Hippocampal formation (tissue), 2 donors: Measurements from ENCODE around the gene DDB1.

Experiments
- DNase-seq, 2 donors: peaks; one replicate each; lab custom pipeline; 2025; lab: John Stamatoyannopoulos, UW

Gene DDB1

GRCh38 chr11:61356706-61357105, 23.8 kb upstream of the DDB1 start:
- DNase-seq, result no peak

DNA sequence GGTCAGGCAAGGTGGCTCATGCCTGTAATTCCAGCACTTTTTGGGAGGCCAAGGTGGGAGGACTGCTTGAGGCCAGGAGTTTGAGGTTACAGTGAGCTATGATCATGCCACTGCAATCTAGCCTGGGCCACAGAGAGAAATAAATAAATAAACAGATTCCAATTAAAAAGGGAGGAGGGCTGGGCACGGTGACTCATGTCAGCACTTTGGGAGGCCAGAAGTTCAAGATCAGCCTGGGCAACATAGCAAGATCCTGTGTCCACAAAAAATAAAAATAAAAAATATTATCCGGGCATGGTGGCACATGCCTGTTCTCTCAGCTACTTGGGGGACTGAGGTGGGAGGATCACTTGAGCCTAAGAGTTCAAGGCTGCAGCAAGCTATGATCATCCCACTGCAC, 21.3 kb upstream of the DDB1 start:
- DNase-seq, result no peak

DNA sequence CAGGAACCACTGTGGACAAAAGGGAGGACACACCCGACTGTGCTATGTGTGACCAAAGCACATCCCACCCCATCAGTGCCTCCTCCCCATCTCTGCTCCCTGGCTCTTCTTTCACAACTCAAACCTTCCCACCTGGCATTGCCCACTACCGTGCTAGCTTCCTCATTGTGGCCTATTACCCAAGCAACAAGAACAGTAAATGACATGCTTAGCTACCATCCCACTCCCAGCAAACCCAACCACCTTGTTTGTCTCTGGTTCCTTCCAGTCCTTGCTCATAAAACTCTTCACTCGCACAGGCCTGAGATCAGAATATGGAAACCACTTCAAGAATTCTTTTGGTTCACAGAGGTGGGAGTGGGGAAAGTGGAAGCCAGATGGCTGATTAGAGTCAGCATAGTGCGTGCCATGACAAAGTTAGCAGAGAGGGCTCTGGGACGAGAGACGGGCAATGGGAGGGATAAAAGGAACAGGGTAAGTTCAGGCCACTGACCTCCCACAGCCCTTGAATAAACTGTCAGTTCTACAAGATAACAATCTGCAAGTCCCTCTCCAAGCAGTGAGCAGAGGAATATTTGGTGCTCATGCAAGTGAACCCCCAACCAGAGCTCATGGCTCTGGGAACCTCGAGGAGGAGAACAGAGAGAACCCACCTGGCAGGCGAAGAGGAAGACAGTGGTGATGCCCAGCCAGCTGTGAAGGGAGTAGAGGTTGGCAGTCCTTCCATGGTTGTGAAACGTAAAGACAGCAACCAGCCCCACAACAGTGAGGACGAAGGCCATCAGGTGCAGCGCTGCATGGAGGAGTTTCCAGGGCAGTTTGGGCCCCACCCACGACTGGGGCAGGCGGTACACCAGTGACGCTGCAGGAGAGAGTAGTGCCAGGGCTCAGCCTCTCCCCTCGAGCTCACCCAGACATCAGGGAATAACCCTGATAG, 20.5 kb upstream of the DDB1 start:
- no peak for DNase-seq

DNA sequence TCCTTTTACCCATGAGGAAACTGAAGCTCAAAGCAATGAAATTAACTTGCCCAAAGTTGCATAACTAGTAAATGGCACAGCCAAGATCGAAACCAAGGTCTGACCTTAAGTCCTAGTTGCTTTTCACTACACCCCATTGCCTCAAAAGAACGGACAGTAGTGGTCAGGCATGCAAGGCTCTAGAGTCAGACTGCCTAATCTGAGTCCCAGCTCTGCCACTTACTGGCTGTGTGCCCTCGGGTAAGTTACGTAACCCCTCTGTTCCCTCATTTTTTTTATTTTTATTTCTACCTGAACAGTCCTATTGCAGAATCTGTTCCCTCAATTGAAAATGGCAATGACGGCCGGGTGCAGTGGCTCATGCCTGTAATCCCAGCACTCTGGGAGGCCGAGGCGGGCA, 19.1 kb upstream of the DDB1 start:
- DNase-seq, result no peak

DNA sequence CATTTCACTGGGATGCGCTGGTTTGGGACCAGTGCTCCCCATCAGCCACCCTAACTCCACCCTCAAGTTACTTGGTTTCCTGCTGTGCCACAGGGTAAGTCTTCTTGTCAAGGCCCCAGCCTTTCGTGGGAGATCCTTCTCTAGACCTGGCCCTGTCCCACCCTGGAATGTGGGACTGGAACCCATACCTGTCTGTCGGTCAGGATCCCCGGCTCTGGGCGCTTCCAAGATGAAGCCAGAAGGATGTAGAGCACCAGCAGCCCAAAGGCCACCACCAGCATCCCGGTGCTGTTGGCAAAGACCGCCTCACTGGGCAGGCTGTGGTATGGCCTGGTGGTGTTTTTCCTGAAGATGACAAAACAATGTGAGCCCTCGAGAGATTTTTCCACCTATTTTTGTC, 17.9 kb upstream of the DDB1 start:
- no peak for DNase-seq

GRCh38 chr11:61350336-61350735, 17.4 kb upstream of the DDB1 start:
- no peak for DNase-seq

- DNase-seq, result no peak
These were observed 17.0 kb upstream of the DDB1 start for GRCh38 chr11:61349916-61350315.

DNA sequence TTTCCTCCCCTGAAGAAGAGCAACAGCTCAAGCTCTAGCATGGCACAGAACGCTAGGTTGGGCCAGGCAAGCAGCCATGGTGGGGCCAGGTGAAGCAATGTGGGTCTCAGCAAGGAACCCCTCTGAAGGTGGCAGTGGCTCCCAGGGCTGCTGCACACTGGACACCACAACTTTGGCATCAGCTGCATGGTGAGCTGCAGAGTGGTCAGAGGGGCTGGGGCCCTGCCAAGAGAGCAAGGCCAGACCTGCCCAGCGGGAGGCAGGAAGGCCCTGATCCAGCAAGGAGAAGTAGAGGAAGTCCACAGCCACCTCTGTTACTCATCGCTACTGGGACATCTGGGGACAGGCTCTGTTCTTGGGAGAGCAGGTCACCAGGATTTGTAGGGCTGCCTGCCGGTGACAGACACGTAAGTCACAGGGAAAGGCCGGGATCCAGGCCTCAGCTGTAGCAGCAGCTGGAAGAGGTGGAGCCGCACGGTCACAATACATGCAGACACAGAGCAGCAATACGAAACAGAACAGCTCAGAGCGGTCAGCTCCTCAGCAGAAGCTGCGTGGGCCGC, 16.4 kb upstream of the DDB1 start:
- DNase-seq, result no peak

DNA sequence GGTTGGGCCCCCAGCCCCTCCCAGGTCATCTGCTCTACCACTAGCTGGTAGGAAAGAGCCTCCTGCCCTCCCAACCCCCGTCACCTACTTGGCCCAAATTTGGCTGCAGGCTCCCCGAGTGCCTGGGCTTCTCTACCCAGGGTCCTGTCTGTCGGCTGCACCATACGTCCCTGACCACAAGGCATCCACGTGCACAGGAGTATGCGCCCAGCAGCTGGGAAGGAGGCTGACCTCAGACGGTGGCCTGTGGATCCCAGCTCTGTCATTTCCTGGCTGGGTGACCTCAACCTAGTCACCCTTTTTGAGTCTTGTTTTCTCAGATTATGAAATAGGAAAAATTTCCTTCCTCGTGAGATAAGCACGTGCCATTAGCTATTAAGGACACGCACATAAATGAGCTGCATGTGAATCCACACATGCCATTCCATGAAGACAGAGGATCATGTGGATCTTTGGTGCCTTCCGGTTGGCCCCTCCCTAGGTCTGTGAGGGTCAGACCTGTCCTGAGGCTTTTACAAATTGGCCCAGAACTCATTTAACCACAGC, 15.1 kb upstream of the DDB1 start:
- DNase-seq, result no peak

DNA sequence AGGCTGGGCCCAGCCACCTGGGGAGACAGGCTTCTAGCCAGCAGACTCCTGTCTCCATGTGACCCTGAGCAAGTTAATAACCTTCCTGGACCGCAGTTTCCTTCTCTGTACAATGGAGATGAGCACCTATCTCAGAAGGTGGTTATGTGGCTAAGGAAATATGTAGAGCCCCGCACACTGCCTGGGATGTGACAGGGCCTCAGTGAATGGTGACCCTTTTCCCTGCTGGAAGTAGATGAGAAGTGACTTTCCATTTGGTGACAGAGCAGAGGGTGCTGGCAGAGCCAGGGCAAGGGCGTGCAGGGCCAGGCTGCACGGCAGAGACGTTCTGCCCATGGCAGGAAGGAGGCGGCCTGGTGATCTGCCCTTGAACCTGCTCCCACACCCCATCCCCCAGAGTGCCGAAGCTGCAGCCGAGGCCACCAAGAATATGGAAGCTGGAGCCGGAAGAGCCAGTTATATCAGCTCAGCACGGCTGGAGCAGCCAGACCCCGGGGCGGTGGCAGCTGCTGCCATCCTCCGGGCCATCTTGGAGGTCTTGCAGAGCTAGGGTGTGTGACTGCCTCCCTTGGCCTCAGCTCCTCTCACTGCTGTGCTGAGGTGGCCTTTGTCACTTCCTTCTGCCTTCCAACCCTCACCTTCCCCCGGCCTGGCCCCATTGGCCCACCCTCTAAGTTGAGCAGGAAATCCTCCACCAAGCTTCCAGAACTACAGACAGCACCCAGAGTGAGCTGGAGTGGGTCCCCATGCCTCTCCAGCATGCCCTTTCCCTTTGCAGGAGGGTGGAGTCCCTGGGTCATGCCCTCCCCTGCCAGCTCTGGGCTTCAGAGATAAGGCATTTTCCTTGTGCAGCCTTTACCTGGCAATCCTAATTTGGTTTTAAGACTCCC, 13.3 kb upstream of the DDB1 start:
- DNase-seq, result no peak

DNA sequence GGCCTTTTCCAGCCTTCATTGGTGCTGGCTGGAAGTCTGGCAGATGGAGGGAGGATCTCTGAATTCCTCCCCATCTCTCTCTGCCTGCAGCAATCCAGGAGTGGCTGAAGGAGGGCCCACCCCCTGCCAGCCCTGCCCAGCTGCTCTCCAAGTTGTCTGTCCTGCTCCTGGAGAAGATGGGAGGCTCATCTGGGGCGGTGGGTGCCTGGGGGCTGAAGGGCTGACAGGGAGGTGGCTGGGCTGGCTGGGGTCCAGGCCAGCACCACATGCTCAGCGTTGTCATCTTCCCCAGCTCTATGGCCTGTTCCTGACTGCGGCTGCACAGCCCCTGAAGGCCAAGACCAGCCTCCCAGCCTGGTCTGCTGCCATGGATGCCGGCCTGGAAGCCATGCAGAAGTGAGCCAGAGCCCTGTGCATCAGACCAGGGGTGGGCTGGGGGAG, 12.3 kb upstream of the DDB1 start:
- DNase-seq, result no peak

GRCh38 chr11:61343792-61344745, 11.2 kb upstream of the DDB1 start:
- no peak for DNase-seq

- DNase-seq, result no peak
These were observed 9.4 kb upstream of the DDB1 start for GRCh38 chr11:61342207-61342803.

GRCh38 chr11:61341706-61342105, 8.8 kb upstream of the DDB1 start:
- no peak for DNase-seq

DNA sequence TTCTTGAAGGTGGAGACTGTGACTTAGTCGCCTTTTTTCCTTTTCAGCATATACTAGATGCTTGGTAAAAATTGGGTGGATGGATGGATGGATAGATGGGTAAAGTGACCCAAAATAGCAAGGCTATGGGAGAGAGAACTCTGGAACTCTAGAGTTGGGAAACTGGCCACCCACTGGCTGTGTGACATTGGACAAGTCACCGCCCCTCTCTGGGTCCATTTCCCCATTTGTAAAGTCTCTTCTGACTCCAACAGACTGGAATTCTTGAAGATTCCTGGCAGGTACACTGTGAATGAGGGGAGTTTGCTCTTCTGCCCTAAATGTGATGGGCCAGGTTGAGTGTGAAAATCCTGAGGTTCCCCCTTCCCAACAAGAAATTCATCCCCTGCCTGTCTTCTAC, 8.1 kb upstream of the DDB1 start:
- DNase-seq, result no peak

DNA sequence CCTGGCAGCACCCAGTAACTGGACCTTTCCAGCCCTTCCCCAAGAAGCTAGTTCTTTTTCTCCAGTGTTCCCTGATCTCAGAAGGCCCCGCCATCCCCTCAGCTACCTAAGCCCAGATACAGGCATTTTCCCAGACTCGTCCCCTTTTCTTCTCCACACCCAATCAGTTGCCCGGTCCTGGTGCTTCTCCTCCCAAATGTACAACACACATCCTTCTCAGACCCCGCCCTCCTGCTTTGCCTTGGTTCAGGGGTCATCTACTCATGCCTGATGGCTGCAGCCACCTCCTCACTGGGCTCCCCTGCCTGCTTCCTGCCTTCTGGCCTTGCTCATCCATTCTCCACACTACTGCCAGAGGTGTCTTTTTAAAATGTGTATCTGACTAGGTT, 6.6 kb upstream of the DDB1 start:
- no peak for DNase-seq

DNA sequence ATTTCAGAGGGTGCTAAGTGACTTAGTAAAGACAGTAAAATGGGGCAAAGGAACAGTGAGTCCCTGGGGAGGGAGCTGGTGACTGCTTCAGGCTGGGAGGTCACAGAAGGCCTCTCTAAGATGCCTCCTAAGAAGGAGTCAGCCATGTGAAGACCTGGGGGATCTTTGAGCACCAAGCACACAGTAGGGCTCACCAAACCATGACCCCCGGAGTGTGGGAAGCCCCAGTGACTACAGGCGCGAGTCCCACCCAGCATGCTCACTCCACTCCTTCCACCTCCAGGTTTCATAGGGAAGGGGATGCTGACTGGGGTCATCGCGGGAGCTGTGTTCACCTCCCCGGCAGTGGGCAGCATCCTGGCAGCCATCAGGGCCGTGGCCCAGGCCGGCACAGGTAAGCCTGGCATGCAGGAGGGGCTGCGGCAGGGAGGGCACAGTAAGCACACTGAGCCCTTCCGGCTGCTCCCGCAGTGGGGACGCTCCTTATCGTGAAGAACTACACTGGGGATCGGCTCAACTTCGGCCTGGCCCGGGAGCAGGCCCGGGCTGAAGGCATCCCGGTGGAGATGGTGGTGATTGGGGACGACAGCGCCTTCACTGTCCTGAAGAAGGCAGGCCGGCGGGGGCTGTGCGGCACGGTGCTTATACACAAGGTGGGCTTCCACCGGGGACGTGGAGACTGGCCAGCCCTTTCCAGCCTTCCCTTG, 6.0 kb upstream of the DDB1 start:
- no peak for DNase-seq

DNA sequence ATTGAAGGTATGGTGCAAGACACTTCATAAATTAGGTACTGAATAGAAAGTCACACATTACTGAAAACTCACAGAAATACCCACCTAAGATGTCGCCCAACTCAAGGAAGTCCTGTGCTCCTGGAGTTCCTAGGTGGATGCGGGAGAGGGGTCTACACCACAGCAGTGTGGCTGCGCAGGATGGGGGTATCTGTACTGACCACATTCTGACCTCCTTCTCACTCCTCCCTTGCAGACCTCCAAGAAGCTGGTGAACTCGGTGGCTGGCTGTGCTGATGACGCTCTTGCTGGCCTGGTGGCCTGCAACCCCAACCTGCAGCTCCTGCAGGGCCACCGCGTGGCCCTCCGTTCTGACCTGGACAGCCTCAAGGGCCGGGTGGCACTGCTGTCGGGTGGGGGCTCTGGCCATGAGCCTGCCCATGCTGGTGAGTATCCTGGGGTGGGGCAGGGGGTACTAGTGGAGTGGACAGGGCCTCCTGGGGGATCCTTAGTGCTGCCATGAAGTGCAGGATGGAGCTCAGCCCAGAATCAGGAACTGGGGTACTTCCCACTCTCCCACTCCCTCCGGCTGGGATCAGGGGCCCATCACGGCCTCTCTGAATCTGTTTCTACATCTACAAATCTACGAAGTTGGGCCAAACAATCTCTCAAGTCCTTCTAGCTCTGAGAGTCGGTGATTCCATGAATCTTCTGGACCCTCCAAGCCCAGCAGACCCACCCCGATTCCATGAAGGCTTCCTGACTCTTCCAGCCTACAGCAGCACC, 5.0 kb upstream of the DDB1 start:
- no peak for DNase-seq
